ENCODE measurements around the gene MICAL3. TPM values are rescaled to one million over a fixed set of nuclear protein-coding genes. Genes with fewer than 3 reads are reported as not detected.
A peak's percentile ranks its signal among the peaks of the same experiment; 100 is the strongest.

The MICAL3 gene
- total and polyA plus RNA-seq, 2 of the 8 experiments (the other 6 are each of a cell fraction or from before 2014, with no cell fraction given), result 8.3 to 41.8 TPM

GRCh38 chr22:17970201-17970708, 54.1 kb downstream of the MICAL3 start:
- H3K9me3 ChIP-seq (ENCODE audit: insufficient read depth in 2 of 2, low read depth in 1 of 2, low read length in 1 of 2), result no peaks in the 10 kb centered on the region
- 0 out of 2 replicates have a peak overlapping the region, but pooled peaks have one; percentile 14 for H2BK5ac ChIP-seq (ENCODE audit: low read depth, low read length)
- no peak overlapping the region for H3K23ac ChIP-seq (ENCODE audit: insufficient read length)
- H2AFZ ChIP-seq (ENCODE audit: low read length), result no peak overlapping the region
- H3K9ac ChIP-seq (replicated peaks in 1 of 4; ENCODE audit: extremely low read depth in 1 of 4, low read depth in 3 of 4, low read length in 3 of 4), result no peak overlapping the region
- peaks cover 4 to 13% (median 9%) of the 10 kb centered on the region in 4 experiments for H3K4me1 ChIP-seq (replicated peaks in 1 of 4; ENCODE audit: control insufficient read depth in 3 of 4, insufficient read depth in 4 of 4, low read length in 3 of 4)
- H3K27ac ChIP-seq (ENCODE audit: low read depth, low read length), result no peak overlapping the region
- H3K23me2 ChIP-seq (ENCODE audit: low read depth, low read length), result no peaks in the 10 kb centered on the region
- 89% methylated on average over 10 of the region's 10 CpGs; no CpG with 5 or more reads in 1 of the 2 experiments for WGBS, 2 experiments (ENCODE audit: extremely low coverage in 1 of 2, insufficient coverage in 1 of 2, insufficient read length in 1 of 2, insufficient replicate concordance in 2 of 2, low coverage in 1 of 2, low lambda C conversion rate in 2 of 2, missing lambda C conversion rate in 1 of 2)
- H2BK20ac ChIP-seq (ENCODE audit: low read length), result no peak overlapping the region
- DNase-seq (ENCODE audit: low read depth in 1 of 2, low spot score in 2 of 2) (no peak), FAIRE-seq (no peak)
- no peak overlapping the region for H4K91ac ChIP-seq (replicated peaks; ENCODE audit: insufficient read length, low read length)
- H3K4ac ChIP-seq (replicated peaks; ENCODE audit: insufficient read length, low read depth, low read length), result no peak overlapping the region
- H3K18ac ChIP-seq (ENCODE audit: extremely low read depth, low read length), result no peak overlapping the region
- no peak overlapping the region for H4K5ac ChIP-seq (ENCODE audit: insufficient read length, low read depth, low read length)
- no peak overlapping the region for H2BK15ac ChIP-seq (ENCODE audit: low read length)
- peaks cover 3 to 49% of the 10 kb centered on the region in 2 experiments; a peak in 2 of 4 replicates for H3K79me2 ChIP-seq (ENCODE audit: control insufficient read depth in 1 of 2, insufficient read depth in 2 of 2, low read length in 2 of 2)
- no peak overlapping the region for H3K4me2 ChIP-seq (ENCODE audit: insufficient read depth in 1 of 2, low read depth in 2 of 2, low read length in 2 of 2)
- peaks cover 7 to 11% of the 10 kb centered on the region in 2 experiments for H4K20me1 ChIP-seq (replicated peaks in 1 of 2; ENCODE audit: control insufficient read depth in 1 of 2, insufficient read depth in 2 of 2, low read length in 2 of 2)
- no peak overlapping the region for H2AK5ac ChIP-seq (ENCODE audit: low read depth, low read length)
- peak overlapping the region; percentile 11 for H4K8ac ChIP-seq (ENCODE audit: extremely low read depth, insufficient read depth, low read length)
- no peak overlapping the region for H3K14ac ChIP-seq (ENCODE audit: insufficient read length)
- no peaks in the 10 kb centered on the region for H3K27me3 ChIP-seq (replicated peaks in 1 of 4; ENCODE audit: control insufficient read depth in 3 of 4, extremely low read depth in 1 of 4, insufficient read depth in 3 of 4, low read length in 3 of 4)
- H2BK12ac ChIP-seq (ENCODE audit: low read depth, low read length), result no peak overlapping the region
- H2BK120ac ChIP-seq (replicated peaks; ENCODE audit: low read depth, low read length), result no peak overlapping the region
- peaks cover 11% of the 10 kb centered on the region for H3K79me1 ChIP-seq (ENCODE audit: low read depth, low read length)
- H3K56ac ChIP-seq (replicated peaks; ENCODE audit: insufficient read length, low read depth, low read length), result no peak overlapping the region
- TF ChIP-seq CHD1 (IDR thresholded peaks at IDR 0.05; ENCODE audit: low read depth, low read length), result no peak
- TF ChIP-seq CBX8 (IDR thresholded peaks at IDR 0.05; ENCODE audit: borderline replicate concordance, low read depth, low read length), result no peak
- CTCF ChIA-PET (ENCODE audit: partially characterized antibody), result interaction anchor here (1.1 to 1.7 kb wide), 3 partner anchors 22 to 106 kb away, joined by 3 to 5 read pairs (median 3); no protein-coding TSS in a partner anchor
- H3K4me3 ChIP-seq (ENCODE audit: extremely low read depth in 1 of 4, insufficient read depth in 2 of 4, low read depth in 3 of 4, low read length in 4 of 4), result no peak overlapping the region
- no peaks in the 10 kb centered on the region for H3K36me3 ChIP-seq (ENCODE audit: control insufficient read depth in 2 of 4, insufficient read depth in 4 of 4, low read length in 3 of 4)
- POLR2A ChIA-PET (ENCODE audit: partially characterized antibody), result interaction anchor here (0.8 to 1.3 kb wide), 2 partner anchors 13 to 14 kb away, joined by 3 read pairs; no protein-coding TSS in a partner anchor
